DND-41 (cell line): Measurements from ENCODE around the gene SLC4A7.
"Not testable (repeated sequence)": the region's sequence is repeated elsewhere in the genome, so short reads cannot be mapped to it uniquely, and the experiment has no call there.

Source experiments
- ATAC-seq: fragments of 200-7000 bp; cut with Tn5 transposase; 3 replicates; pipeline ENCODE4 v1.9.1; 2021; ENCODE audit warnings: low read depth; ENCODE audit not compliant: insufficient read depth
- DNase-seq: peaks from one replicate; pipeline ENCODE4 v3.0.0-alpha.2; 2020
- H2AFZ ChIP-seq: 2 replicates; pipeline ENCODE4 v1.6.0; 2012; ENCODE audit warnings: low read depth, low read length
- H3K27ac ChIP-seq: 2 replicates; pipeline ENCODE4 v1.5.1; 2012; ENCODE audit warnings: low read length, inconsistent platforms
- H3K27me3 ChIP-seq: fragments of 200-600 bp; sonication (generic); 2 replicates; pipeline ENCODE4 v1.6.0; 2012; ENCODE audit warnings: low read length, mild to moderate bottlenecking, inconsistent platforms; ENCODE audit not compliant: insufficient read depth, poor library complexity
- H3K36me3 ChIP-seq: 2 replicates; pipeline ENCODE4 v1.5.1; 2012; ENCODE audit warnings: low read length, inconsistent platforms; ENCODE audit not compliant: insufficient read depth
- H3K4me1 ChIP-seq: 2 replicates; pipeline ENCODE4 v1.5.1; 2012; ENCODE audit warnings: mild to moderate bottlenecking, low read length; ENCODE audit not compliant: insufficient read depth
- H3K4me2 ChIP-seq: 2 replicates; pipeline ENCODE4 v1.6.0; 2012; ENCODE audit warnings: mild to moderate bottlenecking, moderate library complexity, low read length, inconsistent platforms; ENCODE audit not compliant: insufficient read depth
- H3K4me3 ChIP-seq, 2 experiments: fragments of 200-600 bp in 1 of 2; shearing (Covaris generic) in 1 of 2; 2 replicates each; pipeline ENCODE4 v1.5.1; 2012 to 2016; ENCODE audit warnings: inconsistent platforms in 2 of 2, low read length in 2 of 2, mild to moderate bottlenecking in 2 of 2, low read depth in 1 of 2, moderate library complexity in 1 of 2
- H3K79me2 ChIP-seq: 2 replicates; pipeline ENCODE4 v1.6.0; 2012; ENCODE audit warnings: low read length, inconsistent platforms; ENCODE audit not compliant: insufficient read depth
- H3K9ac ChIP-seq: 2 replicates; pipeline ENCODE4 v1.6.0; 2012; ENCODE audit warnings: low read depth, mild to moderate bottlenecking, inconsistent platforms, low read length, moderate library complexity
- H3K9me3 ChIP-seq: 2 replicates; pipeline ENCODE4 v1.5.1; 2012; ENCODE audit warnings: low read length, moderate library complexity, mild to moderate bottlenecking, inconsistent platforms; ENCODE audit not compliant: insufficient read depth, severe bottlenecking
- H4K20me1 ChIP-seq: 2 replicates; pipeline ENCODE4 v1.6.0; 2012; ENCODE audit warnings: low read length; ENCODE audit not compliant: insufficient read depth
- CTCF ChIP-seq: IDR thresholded peaks from 2 replicates; pipeline ENCODE4 v1.5.1; 2012; ENCODE audit warnings: borderline replicate concordance, low read length, moderate library complexity, mild to moderate bottlenecking; ENCODE audit not compliant: poor library complexity, severe bottlenecking; ENCODE audit errors: extremely low read depth
- EZH2 ChIP-seq: IDR thresholded peaks from 3 replicates; pipeline ENCODE4 v1.6.1; 2012; ENCODE audit warnings: borderline replicate concordance, low read depth, mild to moderate bottlenecking, moderate library complexity, low read length, inconsistent platforms; ENCODE audit not compliant: severe bottlenecking

The SLC4A7 gene

GRCh38 chr3:27392950-27393679 is 91.1 kb downstream of the SLC4A7 start:
- no peaks in the 10 kb centered on the region for H3K27me3 ChIP-seq
- H3K4me2 ChIP-seq = no peak overlapping the region
- no peaks in the 10 kb centered on the region for H3K9me3 ChIP-seq
- H3K27ac ChIP-seq = no peak overlapping the region
- no peak overlapping the region for H2AFZ ChIP-seq
- TF ChIP-seq CTCF (no peak), EZH2 (no peak)
- H3K36me3 ChIP-seq = peaks cover 72% of the 10 kb centered on the region
- H3K4me1 ChIP-seq = no peaks in the 10 kb centered on the region
- no peak for DNase-seq
- no peak overlapping the region for H3K4me3 ChIP-seq
- no peaks in the 10 kb centered on the region for H3K79me2 ChIP-seq
- no peaks in the 10 kb centered on the region for H4K20me1 ChIP-seq
- no peak overlapping the region for H3K9ac ChIP-seq
- no peak for ATAC-seq

DNA sequence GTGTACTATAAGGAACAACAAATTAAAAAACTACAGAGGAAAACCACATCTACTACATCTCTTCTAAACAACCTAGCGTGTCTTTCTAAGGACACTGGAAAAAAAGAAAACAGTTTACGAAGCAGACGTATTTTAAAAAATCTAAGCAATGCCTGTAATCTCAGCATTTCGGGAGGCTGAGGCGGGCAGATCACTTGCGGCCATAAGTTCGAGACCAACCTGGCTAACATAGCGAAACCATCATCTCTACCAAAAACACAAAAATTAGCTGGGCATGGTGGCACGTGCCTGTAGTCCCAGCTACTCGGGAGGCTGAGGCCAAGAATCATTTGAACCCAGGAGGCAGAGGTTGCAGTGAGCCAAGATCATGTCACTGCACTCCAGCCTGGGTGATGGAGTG is 91.8 kb downstream of the SLC4A7 start:
- H3K4me3 ChIP-seq, H3K27ac ChIP-seq, H4K20me1 ChIP-seq, H3K79me2 ChIP-seq, H3K4me2 ChIP-seq, ATAC-seq, H3K9me3 ChIP-seq, H2AFZ ChIP-seq, DNase-seq, H3K4me1 ChIP-seq, H3K9ac ChIP-seq, H3K27me3 ChIP-seq: not testable (repeated sequence)
- peaks cover 68% of the 10 kb centered on the region for H3K36me3 ChIP-seq

DNA sequence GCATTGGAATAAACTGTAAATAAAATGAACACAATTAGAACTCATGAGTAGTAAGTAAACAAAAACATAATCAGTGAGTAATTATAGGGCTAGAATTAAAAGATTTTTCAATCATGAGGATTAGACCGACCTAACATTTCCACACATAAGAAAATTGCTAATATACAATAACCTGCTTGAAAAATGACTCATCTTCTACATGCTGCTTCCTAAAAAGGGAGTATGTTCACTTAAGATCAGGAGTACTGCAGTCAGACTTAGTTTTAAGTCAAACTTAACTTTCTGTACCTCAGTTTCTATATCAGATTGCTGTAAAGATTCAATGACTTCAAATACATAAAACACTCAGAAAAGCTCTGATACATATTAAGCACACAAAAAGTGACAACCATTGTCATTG is 92.4 kb downstream of the SLC4A7 start:
- Histone ChIP-seq H2AFZ (no peak overlapping the region), H3K9ac (no peak overlapping the region), H3K79me2 (no peaks in the 10 kb centered on the region), H3K36me3 (peaks cover 68% of the 10 kb centered on the region), H4K20me1 (no peaks in the 10 kb centered on the region), H3K4me3 (no peak overlapping the region), H3K9me3 (no peaks in the 10 kb centered on the region), H3K4me2 (no peak overlapping the region), H3K27ac (no peak overlapping the region), H3K27me3 (no peaks in the 10 kb centered on the region), H3K4me1 (no peaks in the 10 kb centered on the region)
- TF ChIP-seq CTCF (no peak), EZH2 (no peak)
- no peak for ATAC-seq
- no peak for DNase-seq

GRCh38 chr3:27387625-27388024 is 96.6 kb downstream of the SLC4A7 start:
- Histone ChIP-seq H3K4me1 (no peaks in the 10 kb centered on the region), H3K9me3 (no peaks in the 10 kb centered on the region), H3K27ac (no peak overlapping the region), H4K20me1 (no peaks in the 10 kb centered on the region; the same call in 1 of the 2 replicates), H3K4me3 (no peak overlapping the region), H2AFZ (no peak overlapping the region), H3K27me3 (no peaks in the 10 kb centered on the region), H3K9ac (no peak overlapping the region), H3K36me3 (peaks cover 72% of the 10 kb centered on the region), H3K79me2 (no peaks in the 10 kb centered on the region), H3K4me2 (no peak overlapping the region)
- TF ChIP-seq EZH2 (no peak), CTCF (no peak)
- no peak for DNase-seq
- ATAC-seq = no peak
